Naive B cell (primary cell): ENCODE data around the gene SIPA1. TPM values are rescaled to one million over a fixed set of nuclear protein-coding genes. Genes with fewer than 3 reads are reported as not detected.

ENCODE experiments used
- ATAC-seq, 2 donors: fragments of 150-1000 bp; cut with Tn5 transposase; 2 replicates each; pipeline ENCODE4 v1.10.0; 2021; ENCODE audit warnings: low read depth in 2 of 2, mild to moderate bottlenecking in 2 of 2, moderate library complexity in 2 of 2
- DNase-seq: peaks from one replicate; pipeline ENCODE4 v3.0.0; 2022
- H3K27ac Mint-ChIP-seq, 6 donors: one replicate each; pipeline ENCODE4 v1.8.0; 2020 to 2022; ENCODE audit warnings: mild to moderate bottlenecking in 6 of 6, mixed read lengths in 6 of 6, moderate library complexity in 5 of 6, inconsistent platforms in 2 of 6
- H3K27me3 Mint-ChIP-seq, 3 donors: one replicate each; pipeline ENCODE4 v1.8.0; 2021 to 2022; ENCODE audit warnings: mixed read lengths in 3 of 3, mild to moderate bottlenecking in 1 of 3
- H3K36me3 Mint-ChIP-seq, 2 donors: one replicate each; pipeline ENCODE4 v1.8.0; 2020 to 2022; ENCODE audit warnings: mixed read lengths in 2 of 2, inconsistent platforms in 1 of 2, mild to moderate bottlenecking in 1 of 2
- H3K4me1 Mint-ChIP-seq, 3 donors: one replicate each; pipeline ENCODE4 v1.8.0; 2020 to 2022; ENCODE audit warnings: mixed read lengths in 3 of 3, inconsistent platforms in 1 of 3, mild to moderate bottlenecking in 1 of 3, moderate library complexity in 1 of 3
- H3K4me3 Mint-ChIP-seq, 8 donors: one replicate each; pipeline ENCODE4 v1.8.0; 2020 to 2022; ENCODE audit warnings: mild to moderate bottlenecking in 8 of 8, mixed read lengths in 8 of 8, moderate library complexity in 8 of 8, inconsistent platforms in 2 of 8
- H3K9me3 Mint-ChIP-seq, 7 donors: one replicate each; pipeline ENCODE4 v1.8.0; 2020 to 2022; ENCODE audit warnings: mixed read lengths in 7 of 7, mild to moderate bottlenecking in 5 of 7, inconsistent platforms in 2 of 7, moderate library complexity in 1 of 7
- polyA plus RNA-seq, 6 donors: library from polyadenylated mRNA; unstranded; fragments of 300-500 nt; fragmentation: Illumina TruSeq; gene quantifications; one replicate each; pipeline ENCODE4 v1.2.3, GENCODE V29; 2021; ENCODE audit warnings: low read depth in 6 of 6

Gene SIPA1
- polyA plus RNA-seq, 6 donors from 2014 or later = 160 to 404 (median 207) TPM

- peak overlapping the region; percentile 38 to 98 (median 93) for H3K27ac Mint-ChIP-seq
- no peaks in the 10 kb centered on the region for H3K9me3 Mint-ChIP-seq
- peak overlapping the region; percentile 87 to 97 (median 94) for H3K4me3 Mint-ChIP-seq
- no peak for DNase-seq
- peaks cover 45 to 65% (median 60%) of the 10 kb centered on the region in 3 donors for H3K4me1 Mint-ChIP-seq
- ATAC-seq = no peak
- peaks cover 0 to 7% of the 10 kb centered on the region in 2 donors for H3K36me3 Mint-ChIP-seq
- H3K27me3 Mint-ChIP-seq = no peaks in the 10 kb centered on the region
Measured at GRCh38 chr11:65612691-65613090, 25.2 kb upstream of the SIPA1 start.

DNA sequence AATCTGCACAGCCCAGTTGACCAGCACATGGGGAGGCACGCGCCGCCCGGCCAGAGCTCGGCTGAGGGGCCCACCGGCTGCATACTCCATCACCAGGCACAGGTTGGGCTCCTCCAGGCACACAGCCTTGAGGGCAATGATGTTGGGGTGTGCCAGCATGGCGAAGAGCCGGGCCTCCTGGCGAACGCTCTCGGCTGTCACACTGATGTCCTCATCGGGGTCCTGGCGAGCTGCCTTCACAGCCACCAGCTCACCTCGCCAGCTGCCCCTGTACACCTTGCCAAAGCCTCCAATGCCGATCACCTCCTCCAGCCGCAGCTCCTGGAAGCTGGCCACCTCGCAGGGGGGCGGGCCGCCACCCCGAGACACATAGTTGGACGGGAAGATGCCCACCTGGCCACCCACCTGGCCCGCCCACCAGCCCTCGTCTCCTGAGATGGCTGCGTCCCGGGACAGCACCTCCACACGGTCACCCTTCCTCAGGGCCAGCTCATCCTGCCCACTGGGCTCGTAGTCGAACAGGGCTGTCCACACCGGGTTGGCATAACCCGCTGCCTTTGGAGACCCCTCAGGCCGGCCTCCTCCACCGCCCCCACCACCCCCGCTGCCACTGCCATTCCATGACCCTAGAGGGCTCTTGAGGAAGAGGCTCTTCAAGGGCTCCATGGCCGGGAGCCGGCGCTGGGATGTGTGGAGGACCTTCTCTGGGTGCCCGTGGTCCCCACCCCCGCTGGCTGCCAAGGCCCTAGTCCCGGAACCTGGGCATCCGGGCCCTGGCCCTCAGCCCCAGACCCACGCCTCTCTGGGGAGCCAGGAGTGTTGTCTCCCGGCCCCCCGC is 24.6 kb upstream of the SIPA1 start:
- Mint-ChIP-seq H3K27me3 (no peaks in the 10 kb centered on the region), H3K4me1 (peaks cover 45 to 64% (median 60%) of the 10 kb centered on the region in 3 donors), H3K36me3 (peaks cover 0 to 7% of the 10 kb centered on the region in 2 donors), H3K9me3 (no peaks in the 10 kb centered on the region), H3K4me3 (peak overlapping the region; percentile 72 to 97 (median 94)), H3K27ac (peak overlapping the region in 4 of 6 donors; percentile 38 to 98 (median 96))
- ATAC-seq (no peak), DNase-seq (no peak)

DNA sequence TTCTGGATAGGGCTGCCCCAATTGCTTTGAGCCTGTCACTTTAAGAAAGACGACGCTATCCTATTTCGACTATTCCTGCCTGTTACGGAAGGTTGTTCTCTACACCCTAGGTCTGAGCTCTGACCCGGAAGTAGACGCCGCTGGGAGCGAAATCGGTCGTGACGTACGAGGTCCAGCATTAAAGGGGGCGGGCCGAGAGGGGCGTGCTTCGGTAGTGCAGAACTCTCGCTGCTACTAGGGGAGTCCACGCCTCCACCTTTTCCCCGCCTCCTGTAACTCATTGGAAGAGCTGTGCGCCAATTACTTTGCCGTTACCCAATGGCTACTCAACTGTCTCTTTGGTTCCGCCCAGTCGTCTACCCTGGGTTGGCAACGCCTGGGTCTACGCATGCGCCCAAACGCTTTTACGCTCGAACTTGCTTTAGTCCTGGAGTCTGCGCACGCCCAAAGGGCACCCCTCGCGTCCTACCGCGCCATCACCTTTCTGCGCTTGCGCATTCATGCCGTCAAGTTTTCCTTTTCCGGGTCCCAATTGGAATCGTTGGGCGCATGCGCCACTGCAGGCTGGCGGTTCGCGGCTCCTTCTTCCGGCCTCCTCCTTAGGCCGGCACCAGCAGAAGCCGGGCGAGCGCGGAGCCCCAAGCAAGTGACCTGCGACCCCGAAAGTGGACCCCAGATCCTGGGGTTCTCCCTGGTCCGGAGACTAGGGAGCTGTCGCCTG is 22.5 kb upstream of the SIPA1 start, which contains the start of gene PCNX3:
TSS of gene PCNX3 (plus strand) at position 548 of the 721 bp plus-strand sequence. CDS start 536 bp downstream, outside the sequence.
- peaks cover 0 to 7% of the 10 kb centered on the region in 2 donors for H3K36me3 Mint-ChIP-seq
- DNase-seq (peak; percentile 100), ATAC-seq (peak; percentile 83 to 85)
- no peaks in the 10 kb centered on the region for H3K27me3 Mint-ChIP-seq
- peak within 1 kb of the TSS; percentile 77 to 99 (median 98) for H3K27ac Mint-ChIP-seq
- peak within 1 kb of the TSS; percentile 93 to 100 (median 96) for H3K4me3 Mint-ChIP-seq
- no peaks in the 10 kb centered on the region for H3K9me3 Mint-ChIP-seq
- H3K4me1 Mint-ChIP-seq = peaks cover 35 to 50% (median 45%) of the 10 kb centered on the region in 3 donors

GRCh38 chr11:65615950-65616574 is 21.8 kb upstream of the SIPA1 start:
- Mint-ChIP-seq H3K9me3 (no peaks in the 10 kb centered on the region), H3K4me3 (peak overlapping the region; percentile 93 to 100 (median 96)), H3K27me3 (no peaks in the 10 kb centered on the region), H3K36me3 (peaks cover 0 to 7% of the 10 kb centered on the region in 2 donors), H3K27ac (peak overlapping the region; percentile 71 to 99 (median 96)), H3K4me1 (peaks cover 29 to 45% (median 39%) of the 10 kb centered on the region in 3 donors)
- peak in 1 of 2 donors; percentile 1 for ATAC-seq
- DNase-seq = no peak

DNA sequence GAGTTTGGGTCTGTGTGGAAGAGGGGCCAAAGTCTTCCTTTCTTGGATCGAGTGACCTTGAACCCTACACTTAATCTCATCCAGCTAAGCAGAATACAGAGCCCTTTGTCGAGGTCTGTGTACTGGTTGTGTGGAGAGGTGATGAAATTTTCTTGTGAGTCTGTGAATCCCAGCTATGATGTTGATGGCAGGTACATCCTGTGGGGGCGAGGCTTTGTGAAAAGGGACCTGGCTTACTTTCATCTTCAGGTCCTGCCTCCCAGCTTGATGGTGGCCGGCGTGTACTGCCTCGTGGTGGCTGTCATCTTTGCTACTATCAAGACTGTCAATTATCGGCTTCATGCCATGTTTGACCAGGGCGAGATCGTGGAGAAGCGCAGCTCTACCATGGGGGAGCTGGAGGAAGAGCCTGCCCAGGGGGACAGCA is 21.3 kb upstream of the SIPA1 start:
- H3K4me3 Mint-ChIP-seq = peak overlapping the region; percentile 90 to 96 (median 94)
- ATAC-seq (no peak), DNase-seq (no peak)
- H3K27ac Mint-ChIP-seq = peak overlapping the region in 5 of 6 donors; percentile 71 to 97 (median 91)
- no peaks in the 10 kb centered on the region for H3K9me3 Mint-ChIP-seq
- peaks cover 0 to 7% of the 10 kb centered on the region in 2 donors for H3K36me3 Mint-ChIP-seq
- H3K4me1 Mint-ChIP-seq = peaks cover 25 to 42% (median 36%) of the 10 kb centered on the region in 3 donors
- H3K27me3 Mint-ChIP-seq = no peaks in the 10 kb centered on the region

- Mint-ChIP-seq H3K9me3 (no peaks in the 10 kb centered on the region), H3K4me3 (peak overlapping the region; percentile 90 to 96 (median 94)), H3K27me3 (no peaks in the 10 kb centered on the region), H3K36me3 (peaks cover 0 to 7% of the 10 kb centered on the region in 2 donors), H3K27ac (peak overlapping the region in 3 of 6 donors; percentile 78 to 97 (median 91)), H3K4me1 (peaks cover 19 to 35% (median 32%) of the 10 kb centered on the region in 3 donors)
- no peak for ATAC-seq
- no peak for DNase-seq
Measured at GRCh38 chr11:65617136-65617850, 20.6 kb upstream of the SIPA1 start.

DNA sequence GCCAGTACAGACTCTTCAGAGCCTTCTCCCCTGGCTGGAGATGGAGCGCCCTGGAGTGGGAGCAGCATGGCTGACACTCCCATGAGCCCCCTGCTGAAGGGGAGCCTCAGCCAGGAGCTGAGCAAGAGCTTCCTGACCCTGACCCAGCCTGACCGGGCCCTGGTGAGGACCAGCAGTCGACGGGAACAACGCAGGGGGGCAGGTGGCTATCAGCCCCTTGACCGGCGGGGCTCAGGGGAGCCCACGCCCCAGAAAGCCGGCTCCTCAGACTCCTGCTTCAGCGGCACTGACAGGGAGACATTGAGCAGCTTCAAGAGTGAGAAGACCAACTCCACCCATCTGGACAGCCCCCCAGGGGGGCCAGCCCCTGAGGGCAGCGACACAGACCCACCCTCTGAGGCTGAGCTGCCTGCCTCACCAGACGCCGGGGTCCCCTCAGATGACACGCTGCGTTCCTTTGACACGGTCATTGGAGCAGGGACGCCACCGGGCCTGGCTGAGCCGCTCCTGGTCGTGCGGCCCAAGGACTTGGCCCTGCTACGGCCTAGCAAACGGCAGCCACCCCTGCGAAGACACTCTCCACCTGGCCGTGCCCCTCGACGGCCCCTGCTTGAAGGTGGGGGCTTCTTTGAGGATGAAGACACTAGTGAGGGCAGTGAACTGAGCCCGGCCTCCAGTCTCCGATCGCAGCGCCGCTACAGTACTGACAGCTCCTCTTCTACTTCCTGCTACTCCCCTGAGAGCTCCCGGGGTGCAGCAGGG is 19.7 kb upstream of the SIPA1 start:
- ATAC-seq (no peak), DNase-seq (no peak)
- Mint-ChIP-seq H3K27me3 (no peaks in the 10 kb centered on the region), H3K27ac (peak overlapping the region in 1 of 6 donors; percentile 59), H3K36me3 (peaks cover 0 to 7% of the 10 kb centered on the region in 2 donors), H3K4me1 (peaks cover 13 to 30% (median 24%) of the 10 kb centered on the region in 3 donors), H3K4me3 (peak overlapping the region in 3 of 8 donors; percentile 62 to 92 (median 92)), H3K9me3 (no peaks in the 10 kb centered on the region)

- Mint-ChIP-seq H3K9me3 (no peaks in the 10 kb centered on the region), H3K4me3 (peak overlapping the region in 2 of 8 donors; percentile 66 to 92), H3K27me3 (no peaks in the 10 kb centered on the region), H3K36me3 (peaks cover 0 to 7% of the 10 kb centered on the region in 2 donors), H3K27ac (peak overlapping the region in 1 of 6 donors; percentile 11), H3K4me1 (peaks cover 11 to 30% (median 20%) of the 10 kb centered on the region in 3 donors)
- DNase-seq (no peak), ATAC-seq (no peak)
Measured at GRCh38 chr11:65618763-65619162, 19.1 kb upstream of the SIPA1 start.

DNA sequence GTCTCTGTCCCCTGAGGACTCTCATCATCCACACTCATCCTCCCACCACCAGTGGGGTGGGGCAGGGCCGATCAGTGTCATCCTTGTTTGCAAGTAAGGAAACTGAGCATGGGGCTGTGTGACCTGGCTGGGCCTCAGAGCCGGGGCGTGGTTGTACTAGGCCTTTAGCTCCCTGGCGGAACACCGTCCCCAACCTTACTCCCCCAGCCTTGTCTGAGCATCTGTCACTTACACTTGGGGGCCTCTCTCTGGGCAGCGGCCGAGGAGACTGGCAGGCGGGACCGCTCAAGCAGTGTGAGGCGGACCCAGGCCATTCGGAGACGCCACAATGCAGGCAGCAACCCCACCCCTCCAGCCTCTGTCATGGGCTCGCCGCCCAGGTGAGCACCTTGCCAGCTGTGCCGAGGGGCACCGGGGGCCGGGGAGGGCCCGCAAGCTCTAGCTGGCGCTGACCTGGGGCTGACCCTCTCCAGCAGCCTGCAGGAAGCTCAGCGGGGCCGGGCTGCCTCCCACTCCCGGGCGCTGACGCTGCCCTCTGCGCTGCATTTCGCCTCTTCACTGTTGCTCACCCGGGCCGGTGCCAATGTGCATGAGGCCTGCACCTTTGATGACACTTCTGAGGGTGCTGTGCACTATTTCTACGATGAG is 18.5 kb upstream of the SIPA1 start:
- Mint-ChIP-seq H3K36me3 (peaks cover 0 to 7% of the 10 kb centered on the region in 2 donors), H3K9me3 (no peaks in the 10 kb centered on the region), H3K27ac (peak overlapping the region in 1 of 6 donors; percentile 36), H3K4me1 (peaks cover 11 to 26% (median 23%) of the 10 kb centered on the region in 3 donors), H3K4me3 (peak overlapping the region in 2 of 8 donors; percentile 25 to 70), H3K27me3 (no peaks in the 10 kb centered on the region)
- DNase-seq = no peak
- ATAC-seq = no peak

DNA sequence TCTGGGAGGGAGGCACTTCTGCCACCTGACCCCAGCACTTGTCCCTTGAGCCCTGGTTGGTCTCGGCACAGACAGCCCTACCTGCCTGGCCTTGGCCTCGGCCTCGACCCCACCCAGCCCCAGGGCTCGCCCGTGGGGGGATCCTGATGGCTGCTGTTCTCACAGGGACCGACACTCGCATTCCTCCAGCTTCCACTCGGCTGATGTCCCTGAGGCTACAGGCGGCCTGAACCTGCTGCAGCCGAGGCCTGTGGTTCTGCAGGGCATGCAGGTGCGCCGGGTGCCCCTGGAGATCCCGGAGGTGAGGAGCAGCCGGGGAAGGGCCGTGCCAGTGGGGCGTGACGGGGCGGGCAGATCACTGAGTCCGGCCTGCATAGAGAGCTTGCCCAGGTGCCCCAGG is 17.2 kb upstream of the SIPA1 start:
- Mint-ChIP-seq H3K4me1 (peaks cover 11 to 25% (median 23%) of the 10 kb centered on the region in 3 donors), H3K4me3 (no peak overlapping the region), H3K9me3 (no peaks in the 10 kb centered on the region), H3K27ac (no peak overlapping the region), H3K27me3 (no peaks in the 10 kb centered on the region), H3K36me3 (peaks cover 0 to 7% of the 10 kb centered on the region in 2 donors)
- ATAC-seq (no peak), DNase-seq (no peak)

DNA sequence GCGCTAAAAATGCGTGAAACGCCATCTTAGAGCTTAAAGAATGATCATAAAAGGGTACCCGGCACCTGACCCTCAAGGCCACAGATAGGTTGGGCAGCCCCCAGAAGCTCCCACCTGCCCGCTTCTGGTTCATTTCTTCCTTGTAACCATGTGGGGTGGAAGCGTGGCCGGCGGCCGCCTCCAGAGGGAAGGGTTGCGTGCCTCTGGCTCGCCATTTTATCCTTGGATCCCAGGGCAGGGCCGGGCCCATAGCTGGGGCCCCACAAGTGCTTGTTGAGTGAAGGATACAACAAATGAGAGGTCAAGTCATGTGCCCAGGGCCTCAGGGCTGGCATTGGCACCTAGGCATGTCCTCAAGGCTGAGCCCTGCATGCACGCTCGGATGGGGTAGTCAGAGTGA is 16.4 kb upstream of the SIPA1 start:
- Mint-ChIP-seq H3K36me3 (peaks cover 0 to 4% of the 10 kb centered on the region in 2 donors), H3K27me3 (no peaks in the 10 kb centered on the region), H3K4me3 (no peak overlapping the region), H3K9me3 (no peaks in the 10 kb centered on the region), H3K4me1 (peaks cover 13 to 28% (median 27%) of the 10 kb centered on the region in 3 donors), H3K27ac (peak overlapping the region in 1 of 6 donors; percentile 4)
- ATAC-seq (no peak), DNase-seq (no peak)
